HK-2 (cell line): ENCODE data around the gene ACSM6.
A peak's percentile ranks its signal among the peaks of the same experiment; 100 is the strongest.
"Not testable (repeated sequence)": the region's sequence is repeated elsewhere in the genome, so short reads cannot be mapped to it uniquely, and the experiment has no call there.

Experiments
- DNase-seq: peaks from one replicate; pipeline ENCODE4 v3.0.0-alpha.2; 2018; ENCODE audit not compliant: unreplicated experiment

Gene ACSM6

DNA sequence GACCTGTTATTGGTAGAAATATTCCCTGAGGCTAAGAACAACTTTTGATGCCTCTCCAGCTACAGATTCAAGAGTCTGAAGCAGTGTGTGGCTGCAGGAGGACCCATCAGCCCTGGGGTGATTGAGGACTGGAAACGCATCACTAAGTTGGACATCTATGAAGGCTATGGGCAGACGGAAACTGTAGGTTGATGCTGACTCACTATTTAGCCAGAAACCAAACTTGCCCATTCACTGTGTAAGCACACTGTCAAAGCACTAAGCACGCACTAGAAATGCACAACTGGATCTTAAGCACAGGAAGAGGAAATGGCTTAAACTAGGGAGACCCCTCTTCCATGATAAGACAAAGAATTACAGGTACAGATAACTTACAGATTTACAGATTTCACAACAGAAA is 20.8 kb downstream of the ACSM6 start:
- DNase-seq: peak; percentile 61

- no peak for DNase-seq
Measured at GRCh38 chr10:95217476-95217875, 23.4 kb downstream of the ACSM6 start.

DNA sequence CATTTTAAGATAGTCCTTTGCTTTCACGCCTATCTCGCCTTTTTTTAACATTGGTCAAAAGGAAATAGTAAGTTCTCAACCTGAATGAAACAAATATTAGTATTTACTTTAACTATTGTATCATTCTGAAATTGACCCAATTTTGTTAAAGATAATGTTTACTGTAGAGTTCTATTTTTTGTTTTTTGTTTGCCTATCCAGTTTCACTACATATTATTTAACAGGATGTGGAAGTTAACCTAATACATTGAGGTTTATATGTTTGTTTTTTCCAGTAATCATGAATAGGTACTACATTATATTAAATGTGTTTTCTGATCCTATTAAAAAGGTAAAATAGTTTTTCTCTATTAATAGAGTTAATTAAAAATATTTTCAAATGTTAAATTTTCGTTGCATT is 26.5 kb downstream of the ACSM6 start:
- DNase-seq: no peak

- DNase-seq: no peak
Measured at GRCh38 chr10:95221124-95221523, 27.1 kb downstream of the ACSM6 start.

DNA sequence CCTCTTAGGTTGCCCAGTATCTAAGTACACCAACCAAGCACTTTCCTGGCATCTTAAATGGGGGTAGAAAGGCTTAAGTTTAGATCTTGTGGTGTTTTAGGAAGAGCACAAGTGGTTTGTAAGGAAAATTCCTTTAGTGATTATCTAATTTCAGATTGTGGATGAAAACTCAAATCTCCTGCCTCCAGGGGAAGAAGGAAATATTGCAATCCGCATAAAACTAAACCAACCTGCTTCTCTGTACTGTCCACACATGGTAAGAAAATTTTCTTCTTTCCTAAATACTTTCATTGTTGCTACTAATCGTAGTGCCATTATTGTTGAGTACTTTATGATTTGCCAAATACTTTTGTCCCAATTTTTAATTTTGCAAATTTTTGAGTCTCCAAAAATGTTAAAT is 31.1 kb downstream of the ACSM6 start:
- DNase-seq: no peak

DNA sequence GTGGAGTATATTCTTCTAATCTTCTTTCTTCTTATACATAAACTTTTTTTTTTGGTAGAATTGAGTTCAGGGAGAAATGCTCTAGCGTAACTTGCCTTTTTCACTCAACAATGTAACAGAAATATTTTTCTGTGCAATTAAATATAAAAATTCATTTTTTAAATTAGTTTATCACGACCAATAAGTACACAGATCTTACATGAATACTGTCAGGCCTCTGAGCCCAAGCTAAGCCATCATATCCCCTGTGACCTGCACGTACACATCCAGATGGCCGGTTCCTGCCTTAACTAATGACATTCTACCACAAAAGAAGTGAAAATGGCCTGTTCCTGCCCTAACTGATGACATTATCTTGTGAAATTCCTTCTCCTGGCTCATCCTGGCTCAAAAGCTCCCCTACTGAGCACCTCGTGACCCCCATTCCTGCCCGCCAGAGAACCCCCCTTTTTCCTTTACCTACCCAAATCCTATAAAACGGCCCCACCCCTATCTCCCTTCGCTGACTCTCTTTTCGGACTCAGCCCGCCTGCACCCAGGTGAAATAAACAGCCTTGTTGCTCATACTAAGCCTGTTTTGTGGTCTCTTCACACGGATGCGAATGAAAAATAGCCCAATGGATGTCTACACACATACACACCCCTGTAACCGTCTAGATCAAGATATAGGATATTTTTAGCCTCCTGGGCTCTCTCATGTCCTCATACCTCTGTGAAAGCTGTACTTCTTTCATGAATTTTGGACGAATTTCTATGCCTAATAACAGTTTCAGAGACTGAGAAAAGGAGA is 35.1 kb downstream of the ACSM6 start:
- peak; percentile 63 for DNase-seq

DNA sequence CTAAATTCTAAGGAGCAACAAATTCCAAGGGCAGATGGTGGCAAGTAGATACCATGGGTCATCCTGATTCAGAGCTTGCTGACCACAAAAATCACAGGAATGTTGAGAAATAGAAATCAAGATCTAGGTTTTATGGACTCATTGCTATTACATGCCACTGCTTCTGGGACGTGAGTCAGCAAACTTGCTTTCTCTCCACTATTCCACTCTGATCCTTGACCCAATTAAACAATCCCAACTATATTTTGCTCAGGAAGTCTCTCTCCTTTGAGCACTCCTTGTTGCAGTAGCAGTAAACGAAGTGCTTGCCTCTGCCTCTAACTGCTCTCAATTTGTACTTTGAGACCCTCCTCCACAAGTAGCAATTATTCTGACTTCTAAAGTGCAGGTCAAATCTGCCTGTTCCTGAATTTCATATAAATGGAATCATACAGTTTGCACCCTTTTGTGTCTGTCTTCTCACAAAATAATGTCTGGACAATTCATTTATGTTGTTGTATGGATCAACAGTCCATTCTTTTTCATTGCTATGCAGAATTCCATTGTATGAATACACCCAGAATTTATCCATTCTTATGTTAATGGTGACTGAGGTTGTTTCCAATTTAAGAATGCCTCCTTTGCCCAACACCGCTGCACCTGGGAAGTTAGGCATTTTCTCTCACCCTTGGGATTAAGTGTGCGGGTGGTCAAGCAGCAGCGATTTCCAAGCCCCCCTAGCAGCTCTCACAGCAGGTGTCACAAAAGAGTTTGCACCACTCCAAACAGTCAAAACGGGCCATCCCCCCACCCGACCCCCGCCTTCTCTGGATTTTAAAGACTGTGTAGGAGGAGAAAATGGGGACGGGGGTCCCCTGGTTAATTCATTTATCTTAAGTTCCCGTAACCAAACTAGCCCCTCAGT is 35.9 kb downstream of the ACSM6 start:
- no peak for DNase-seq

GRCh38 chr10:95230677-95231586 is 36.9 kb downstream of the ACSM6 start:
- DNase-seq: not testable (repeated sequence)

GRCh38 chr10:95233377-95234034 is 39.5 kb downstream of the ACSM6 start:
- DNase-seq: no peak

DNA sequence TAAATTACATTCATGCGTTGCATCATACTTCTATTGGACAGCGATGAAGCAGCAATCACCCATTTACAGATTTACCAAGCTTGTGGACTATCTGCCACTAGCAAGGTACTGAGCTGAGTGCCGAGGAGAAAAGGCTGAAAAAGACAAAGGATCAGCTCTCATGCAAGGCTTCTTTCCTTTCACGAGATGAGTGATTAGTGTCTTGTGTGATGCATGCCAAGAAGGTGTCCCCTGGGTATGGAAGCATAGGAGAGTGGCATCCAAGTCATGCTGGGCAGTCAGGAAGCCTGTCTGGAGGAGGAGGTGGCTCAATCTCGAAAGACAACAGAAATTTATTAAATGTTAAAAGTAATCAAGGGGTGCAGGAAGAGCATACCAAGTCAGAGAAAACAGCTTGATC is 40.9 kb downstream of the ACSM6 start:
- no peak for DNase-seq

- DNase-seq: no peak
Measured at GRCh38 chr10:95235676-95236067, 41.6 kb downstream of the ACSM6 start.

DNA sequence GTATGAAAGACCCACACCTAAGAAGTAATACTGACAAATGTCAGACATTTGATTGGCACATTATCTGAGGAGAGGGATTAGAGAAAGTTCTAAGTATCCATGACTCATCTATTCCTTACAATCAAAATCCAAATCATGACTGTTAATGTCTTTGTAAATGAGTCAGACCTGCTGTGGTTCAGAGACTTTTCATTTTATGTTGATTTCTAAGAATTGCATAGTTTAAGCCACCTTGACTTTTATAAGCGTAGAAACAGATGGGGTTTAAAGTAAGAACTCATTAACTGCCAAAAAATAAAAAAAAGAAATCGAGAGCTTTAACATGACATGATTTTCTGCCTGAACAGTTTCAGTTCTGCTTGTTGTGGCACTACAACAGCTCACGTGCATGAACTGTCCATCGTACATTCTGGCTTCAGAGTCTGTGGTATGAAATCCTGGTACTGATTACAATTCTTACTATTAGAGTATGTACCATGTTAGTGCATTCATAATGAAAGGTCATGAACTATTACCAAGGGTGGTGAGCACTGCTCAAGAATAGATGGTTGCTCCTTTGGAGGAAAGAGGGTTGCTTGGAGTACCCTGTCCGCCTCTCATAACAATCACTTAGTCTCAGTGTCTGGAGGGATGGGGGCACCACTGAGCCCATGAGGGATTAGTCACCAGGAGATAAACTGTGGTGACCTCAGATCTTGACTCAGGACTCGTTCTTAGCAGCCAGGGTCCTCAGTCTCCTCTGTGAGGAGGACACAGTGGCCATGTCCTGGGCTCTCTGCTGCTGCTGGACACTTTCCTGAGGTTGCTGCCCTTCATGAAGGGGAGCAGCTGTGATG is 42.2 kb downstream of the ACSM6 start:
- DNase-seq: peak; percentile 51

GRCh38 chr10:95237376-95238170 is 43.5 kb downstream of the ACSM6 start:
- peak; percentile 58 for DNase-seq

DNA sequence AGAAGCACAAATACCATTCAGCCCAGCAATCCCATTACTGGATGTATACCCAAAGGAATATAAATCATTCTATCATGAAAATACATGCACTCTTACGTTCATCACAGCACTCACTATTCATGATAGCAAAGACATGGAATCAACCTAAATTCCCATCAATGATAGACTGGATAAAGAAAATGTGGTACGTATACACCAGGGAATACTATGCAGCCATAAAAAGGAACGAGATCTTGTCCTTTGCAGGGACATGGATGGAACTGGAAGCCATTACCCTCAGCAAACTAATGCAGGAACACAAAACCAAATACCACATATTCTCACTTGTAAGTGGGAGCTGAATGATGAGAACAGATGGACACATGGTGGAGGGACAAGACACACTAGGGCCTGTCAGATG is 46.1 kb downstream of the ACSM6 start:
- not testable (repeated sequence) for DNase-seq

DNA sequence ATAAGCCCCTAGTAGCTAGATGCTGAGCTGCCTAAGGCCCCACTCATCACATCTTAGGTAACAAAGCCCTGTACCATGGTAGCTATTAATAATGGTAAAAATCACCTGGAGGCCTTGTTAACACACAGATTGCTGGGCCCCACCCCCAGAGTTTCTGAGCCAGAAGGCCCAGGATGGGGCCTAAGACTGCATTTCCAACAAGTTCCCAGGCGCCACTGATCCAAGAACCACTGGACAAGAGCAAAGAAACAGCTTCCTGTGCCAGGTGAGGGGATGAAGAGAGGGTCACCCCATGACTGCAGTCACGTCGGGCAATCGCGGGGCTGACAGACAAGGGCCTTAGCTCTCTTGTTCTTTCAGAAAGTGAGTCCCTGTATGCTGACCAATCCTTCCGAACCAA is 46.8 kb downstream of the ACSM6 start:
- DNase-seq: no peak

GRCh38 chr10:95241533-95241932 is 47.5 kb downstream of the ACSM6 start:
- DNase-seq: no peak

DNA sequence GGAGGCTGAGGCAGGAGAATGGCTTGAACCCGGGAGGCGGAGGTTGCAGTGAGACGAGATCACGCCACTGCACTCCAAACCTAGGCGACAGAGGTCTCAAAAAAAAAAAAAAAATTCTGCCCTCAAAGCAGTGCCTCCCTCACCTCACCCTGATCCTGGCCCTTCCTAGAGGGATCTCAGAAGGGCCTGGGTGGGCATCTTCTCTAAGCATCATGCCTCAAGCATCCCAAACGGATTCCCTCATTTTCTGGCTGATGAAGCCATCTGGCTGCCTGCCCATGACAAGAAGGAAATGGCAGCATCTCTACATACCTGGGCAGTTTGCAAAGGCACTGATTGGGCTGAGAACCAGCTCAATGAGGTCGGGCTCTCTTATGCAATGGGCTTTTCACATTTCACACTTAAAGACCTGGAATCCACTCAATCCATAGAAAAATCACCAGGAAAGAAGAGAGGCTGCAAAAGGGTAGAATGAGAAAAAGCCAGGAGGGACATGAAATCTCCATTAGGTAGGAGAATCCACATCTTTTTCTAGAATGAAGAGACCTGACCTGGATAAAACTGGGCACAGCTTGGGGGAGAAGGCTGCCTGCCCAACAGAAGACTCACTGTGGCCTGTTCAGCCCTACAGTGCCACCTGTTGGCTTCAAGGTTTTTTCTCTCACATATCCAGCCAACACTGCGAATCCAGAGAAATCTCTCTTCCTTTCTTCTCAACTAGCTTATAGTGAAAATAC is 48.7 kb downstream of the ACSM6 start:
- peak; percentile 59 for DNase-seq

DNA sequence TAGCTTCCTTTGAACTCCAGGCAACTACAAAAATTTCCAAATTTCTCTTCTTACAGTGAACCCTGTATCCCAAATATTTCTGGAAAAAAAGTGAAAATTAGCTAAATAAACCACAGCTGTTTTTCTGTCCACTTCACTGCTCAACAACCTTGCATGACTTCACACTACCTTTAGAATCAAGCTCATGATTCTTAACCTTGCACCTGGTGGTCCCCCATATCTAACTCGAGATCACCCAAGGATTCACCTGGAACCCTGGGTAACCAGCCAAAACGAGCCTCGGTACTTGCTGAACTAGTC is 49.2 kb downstream of the ACSM6 start:
- DNase-seq: no peak

DNA sequence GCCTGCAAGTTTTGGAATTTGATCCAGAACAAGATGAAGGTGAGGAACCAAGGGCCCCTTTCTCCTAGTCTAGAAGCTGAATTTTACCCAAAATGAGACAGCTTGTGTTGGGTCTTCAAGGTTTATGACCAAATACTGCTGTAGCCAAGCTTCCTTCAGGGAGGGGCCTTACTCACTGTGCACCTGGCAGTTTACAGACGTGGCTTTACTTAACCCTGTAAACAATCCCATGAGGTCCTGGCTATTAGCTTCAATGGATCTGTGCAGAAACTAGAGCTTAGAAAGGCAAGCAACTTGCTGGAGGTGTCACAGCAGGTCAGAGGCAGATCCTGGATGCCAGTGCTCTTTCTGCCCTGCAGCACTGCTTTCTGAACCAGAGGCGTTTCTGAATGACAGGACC is 50.1 kb downstream of the ACSM6 start:
- DNase-seq: no peak
